ENCODE measurements around the gene ARHGEF19. TPM values are rescaled to one million over a fixed set of nuclear protein-coding genes. Genes with fewer than 3 reads are reported as not detected.
A peak's percentile ranks its signal among the peaks of the same experiment; 100 is the strongest.
"Not testable (repeated sequence)": the region's sequence is repeated elsewhere in the genome, so short reads cannot be mapped to it uniquely, and the experiment has no call there.

Gene ARHGEF19
- 10 to 100 TPM; 22.8 to 28.3 (median 26.5) TPM for polyA plus RNA-seq (ENCODE audit: insufficient read length in 3 of 3)
- long read RNA-seq, donor 1, partial matches to known transcripts = 0 of 1 reads
- long read RNA-seq, donor 1, other reads (novel, unspliced or antisense) = 0 of 1 reads
- long read RNA-seq, donor 2, partial matches to known transcripts = 0 of 3 reads
- long read RNA-seq, donor 2, other reads (novel, unspliced or antisense) = 0 of 3 reads
- long read RNA-seq, donor 3, partial matches to known transcripts = 0 of 4 reads
- long read RNA-seq, donor 3, other reads (novel, unspliced or antisense) = 0 of 4 reads
- long read RNA-seq, donor 4, partial matches to known transcripts = 0 of 2 reads
- long read RNA-seq, donor 4, other reads (novel, unspliced or antisense) = 0 of 2 reads
- long read RNA-seq, donor 5 = 0 reads
- long read RNA-seq, donor 6 = 0 reads
- long read RNA-seq, donor 7, partial matches to known transcripts = 0 of 3 reads
- long read RNA-seq, donor 7, other reads (novel, unspliced or antisense) = 0 of 3 reads
- long read RNA-seq, donor 8 = 0 reads
- long read RNA-seq, donor 9, partial matches to known transcripts = 14 of 16 reads
- long read RNA-seq, donor 9, other reads (novel, unspliced or antisense) = 0 of 16 reads
- long read RNA-seq, donor 10, partial matches to known transcripts = 0 of 1 reads
- long read RNA-seq, donor 10, other reads (novel, unspliced or antisense) = 0 of 1 reads
- long read RNA-seq, donor 11, partial matches to known transcripts = 0 of 1 reads
- long read RNA-seq, donor 11, other reads (novel, unspliced or antisense) = 0 of 1 reads
- long read RNA-seq, donor 12, partial matches to known transcripts = 12 of 13 reads
- long read RNA-seq, donor 12, other reads (novel, unspliced or antisense) = 0 of 13 reads
- long read RNA-seq, donor 13 = 0 reads
- long read RNA-seq, donor 14 = 0 reads
- long read RNA-seq, donor 15, partial matches to known transcripts = 0 of 1 reads
- long read RNA-seq, donor 15, other reads (novel, unspliced or antisense) = 0 of 1 reads
- long read RNA-seq, donor 16, partial matches to known transcripts = 0 of 4 reads
- long read RNA-seq, donor 16, other reads (novel, unspliced or antisense) = 0 of 4 reads

DNA sequence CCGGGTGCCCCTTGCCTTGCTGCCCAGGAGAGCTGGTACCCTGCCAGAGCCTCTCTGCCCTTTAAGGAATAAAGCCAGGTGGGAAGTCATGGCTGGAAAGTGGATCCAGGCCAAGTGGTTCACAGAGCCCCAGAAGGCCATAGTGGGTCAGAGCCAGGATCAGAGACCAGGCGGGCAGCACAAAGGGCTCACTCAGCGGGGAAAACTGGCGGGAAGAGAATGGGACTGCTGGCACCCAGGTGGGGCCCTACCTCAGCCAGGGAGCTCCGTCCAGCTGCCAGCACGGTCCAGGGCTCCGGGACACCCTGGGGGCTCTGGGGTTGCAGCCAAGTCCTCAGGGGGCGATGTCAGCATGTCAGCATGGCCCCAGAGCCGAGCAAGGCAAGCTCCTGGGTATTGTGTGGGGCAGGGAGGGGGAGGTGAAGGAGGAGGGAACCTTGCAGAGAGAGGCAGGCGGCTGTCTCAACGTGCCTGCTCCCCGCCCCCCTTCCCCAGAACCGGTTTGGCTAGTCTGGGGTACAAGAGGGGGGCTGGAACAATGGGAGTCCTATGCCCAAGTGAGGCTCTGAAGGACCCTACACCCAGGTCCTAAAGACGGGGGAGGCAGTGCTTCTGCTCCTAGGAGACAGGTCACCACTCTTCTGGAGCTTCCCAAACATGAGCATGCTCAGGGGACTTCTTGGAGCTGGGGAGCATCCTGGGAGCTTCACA is at the start of gene ARHGEF19:
ARHGEF19 (minus strand) TSS at position 402 of the 711 bp plus-strand sequence. CDS start 3,598 bp downstream, outside the sequence.
- DNase-seq = peak; percentile 70

DNA sequence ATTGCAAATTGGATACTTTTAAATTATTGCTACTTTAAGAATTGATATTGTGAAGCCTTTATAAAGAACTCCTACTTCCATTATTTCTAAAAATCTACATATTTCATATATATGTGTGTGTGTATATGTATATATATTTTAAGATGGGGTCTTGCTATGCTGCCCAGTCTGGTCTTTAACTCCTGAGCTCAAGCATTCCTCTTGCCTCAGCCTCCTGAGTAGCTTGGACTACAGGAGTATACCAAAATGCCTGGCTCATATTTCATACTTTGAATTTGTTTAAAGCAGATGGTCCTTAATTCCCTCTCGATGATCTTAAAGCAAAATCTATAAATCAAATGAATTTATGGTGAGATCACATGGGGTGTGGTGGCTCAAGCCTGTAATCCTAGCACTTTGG is 49.6 kb upstream of the ARHGEF19 start:
- DNase-seq = no peak

- DNase-seq = no peak
These were observed 48.4 kb upstream of the ARHGEF19 start for GRCh38 chr1:16260814-16261213.

DNA sequence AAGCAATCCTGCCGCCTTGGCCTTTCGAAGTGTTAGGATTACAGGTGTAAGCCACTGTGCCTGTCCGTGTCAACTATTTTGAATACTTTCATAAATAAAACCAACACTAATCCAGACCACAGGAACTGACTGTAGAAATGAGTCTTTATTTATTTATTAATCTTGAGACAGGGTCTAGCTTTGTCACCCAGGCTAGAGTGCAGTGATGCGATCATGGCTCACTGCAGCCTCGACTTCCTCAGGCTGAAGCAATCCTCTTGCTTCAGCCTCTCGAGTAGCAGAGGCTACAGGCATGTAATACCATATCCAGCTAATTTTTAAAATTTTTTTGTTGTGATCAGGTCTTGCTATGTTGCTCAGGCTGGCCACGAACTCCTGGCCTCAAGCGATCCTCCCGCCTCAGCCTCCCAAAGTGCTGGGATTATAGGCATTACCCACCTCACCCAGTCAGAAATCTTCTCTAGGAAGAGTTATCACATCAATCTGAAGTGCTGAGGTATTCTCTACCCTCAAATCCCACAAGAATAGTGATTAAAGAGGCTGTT is 46.2 kb upstream of the ARHGEF19 start:
- no peak for DNase-seq

GRCh38 chr1:16257968-16258367 is 45.5 kb upstream of the ARHGEF19 start:
- no peak for DNase-seq

DNA sequence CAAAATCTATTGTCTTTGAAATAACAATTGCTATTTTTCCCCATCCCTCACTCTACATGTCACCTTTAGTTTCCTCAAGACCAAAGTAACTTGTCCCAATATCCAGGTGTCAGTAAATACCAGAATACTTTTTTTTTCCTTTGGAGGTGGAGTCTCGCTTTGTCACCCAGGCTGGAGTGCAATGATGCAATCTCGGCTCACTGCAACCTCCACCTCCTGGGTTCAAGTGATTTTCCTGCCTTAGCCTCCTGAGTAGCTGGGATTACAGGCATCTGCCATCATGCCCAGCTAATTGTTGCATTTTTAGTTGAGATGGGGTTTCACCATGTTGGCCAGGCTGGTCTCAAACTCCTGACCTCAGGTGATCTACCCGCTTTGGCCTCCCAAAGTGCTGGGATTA is 45.1 kb upstream of the ARHGEF19 start:
- DNase-seq = not testable (repeated sequence)

GRCh38 chr1:16256478-16256877 is 44.0 kb upstream of the ARHGEF19 start:
- DNase-seq = no peak

DNA sequence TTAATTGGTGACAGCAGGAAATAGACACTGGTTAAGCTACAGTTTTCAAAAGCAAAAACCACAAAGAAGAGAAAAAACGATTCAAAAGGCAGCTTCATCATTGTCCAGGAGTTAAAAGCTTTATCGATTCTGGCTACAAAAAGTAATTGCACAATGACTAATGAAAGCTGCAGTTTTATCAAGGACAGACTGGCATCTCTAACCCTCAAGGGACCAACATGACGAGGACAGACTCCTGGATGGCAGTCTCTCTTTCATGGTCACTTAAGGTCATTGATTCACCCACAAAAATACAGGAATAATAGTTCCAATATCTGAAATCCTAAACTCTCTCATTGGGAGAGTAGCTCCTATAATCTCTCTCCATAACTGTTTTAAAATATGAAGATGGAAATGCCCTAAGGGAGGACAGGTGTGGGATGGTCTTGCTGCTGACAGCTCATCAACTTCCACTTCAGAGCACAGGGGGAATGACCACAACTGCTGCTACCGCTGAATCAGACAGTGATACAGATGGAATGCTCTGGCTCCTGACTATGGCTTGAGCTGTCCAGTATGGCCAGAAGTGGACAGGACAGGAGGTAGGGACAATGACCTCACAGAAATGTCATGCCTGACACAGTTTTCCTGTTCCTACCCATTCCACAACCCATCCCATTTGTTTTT is 41.9 kb upstream of the ARHGEF19 start:
- no peak for DNase-seq

DNA sequence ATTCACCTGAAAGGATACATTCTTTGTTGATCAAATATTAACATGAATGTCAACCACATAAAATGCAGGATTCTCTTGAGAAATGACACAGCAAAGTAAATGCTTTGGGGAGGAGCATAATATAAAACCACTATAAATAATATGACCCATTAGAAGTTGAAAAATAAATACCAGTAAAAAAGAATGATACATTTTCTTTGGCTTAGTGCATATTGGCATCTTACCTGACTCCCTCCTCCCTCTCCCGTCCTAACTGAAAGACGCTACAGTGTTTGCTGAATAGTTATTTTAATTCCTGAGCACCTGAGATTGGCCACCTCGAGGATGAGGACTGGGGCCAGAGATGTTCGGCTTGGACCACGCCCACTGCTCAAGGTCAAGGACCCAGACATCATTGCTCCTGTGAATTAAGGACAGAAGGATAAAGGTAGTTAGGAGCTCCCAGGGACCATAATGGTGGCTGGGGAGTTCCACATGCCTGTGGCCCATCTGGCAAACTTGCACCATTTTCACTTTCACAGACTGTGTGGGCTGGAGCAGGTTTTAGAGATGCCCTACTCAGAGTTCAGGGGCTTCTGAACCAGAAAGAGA is 41.0 kb upstream of the ARHGEF19 start:
- DNase-seq = no peak

DNA sequence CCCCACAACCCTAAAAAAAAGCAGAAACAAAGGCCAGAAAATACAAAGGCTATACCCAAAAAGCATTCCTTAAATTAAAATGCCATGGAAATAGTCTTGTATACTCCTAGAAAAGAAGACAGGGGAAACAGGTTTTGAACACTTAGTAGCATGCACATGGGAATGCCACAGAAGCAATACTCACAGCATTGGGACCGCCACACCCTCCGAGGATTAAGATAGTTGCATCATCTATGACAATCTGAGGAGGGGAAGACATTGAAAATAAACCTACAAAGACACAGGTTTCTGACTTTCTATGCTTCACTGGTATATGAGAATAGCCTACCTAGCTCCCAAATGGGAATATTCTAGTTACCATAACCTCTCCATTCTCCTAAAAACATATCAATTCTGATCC is 40.5 kb upstream of the ARHGEF19 start:
- no peak for DNase-seq

GRCh38 chr1:16251381-16251780 is 38.9 kb upstream of the ARHGEF19 start:
- DNase-seq = no peak

GRCh38 chr1:16250524-16251251 is 38.2 kb upstream of the ARHGEF19 start:
- DNase-seq = no peak

- DNase-seq = no peak
These were observed 37.3 kb upstream of the ARHGEF19 start for GRCh38 chr1:16249596-16250241.

DNA sequence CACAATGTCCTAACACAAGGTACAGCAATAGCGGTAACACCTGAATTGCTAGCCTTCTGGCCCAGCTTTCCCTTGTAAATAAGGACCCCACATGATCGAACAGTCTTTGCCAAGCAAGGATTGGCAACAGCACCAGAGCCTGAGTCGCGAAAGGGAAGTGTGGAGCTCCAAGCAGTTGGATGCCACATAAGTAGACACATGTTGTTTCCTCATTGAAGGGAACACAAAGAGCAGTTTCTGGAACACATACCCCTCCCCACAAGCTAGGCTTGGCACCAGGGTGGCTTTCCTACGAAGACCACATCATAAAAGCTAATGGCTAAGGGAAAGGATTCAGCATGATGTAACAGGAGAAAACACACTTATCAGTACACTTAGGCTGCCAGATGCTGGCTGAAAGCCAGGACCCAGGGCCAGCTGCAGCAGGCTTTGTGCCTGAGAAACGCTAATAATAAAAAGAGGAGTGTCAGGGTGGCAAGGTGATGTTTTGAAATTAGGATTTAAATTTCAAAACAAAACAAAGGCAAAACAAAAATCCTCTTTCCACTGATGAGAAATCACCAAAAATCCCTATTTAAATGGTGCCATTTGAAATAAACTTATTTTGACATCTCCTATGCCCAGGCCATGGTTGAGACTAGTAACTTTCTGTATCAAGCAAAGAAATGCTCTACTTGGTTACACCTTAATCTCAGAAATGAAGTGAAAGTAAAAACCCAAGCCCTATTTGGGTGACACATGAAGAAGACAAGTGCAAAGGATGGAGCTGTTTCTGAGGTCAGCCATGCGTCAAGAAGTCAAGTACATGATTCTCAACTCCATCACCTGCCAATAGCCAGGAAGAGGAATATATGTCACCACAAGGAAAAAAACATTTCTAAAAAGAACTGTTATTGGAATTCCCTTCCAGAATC is 36.4 kb upstream of the ARHGEF19 start:
- DNase-seq = no peak

DNA sequence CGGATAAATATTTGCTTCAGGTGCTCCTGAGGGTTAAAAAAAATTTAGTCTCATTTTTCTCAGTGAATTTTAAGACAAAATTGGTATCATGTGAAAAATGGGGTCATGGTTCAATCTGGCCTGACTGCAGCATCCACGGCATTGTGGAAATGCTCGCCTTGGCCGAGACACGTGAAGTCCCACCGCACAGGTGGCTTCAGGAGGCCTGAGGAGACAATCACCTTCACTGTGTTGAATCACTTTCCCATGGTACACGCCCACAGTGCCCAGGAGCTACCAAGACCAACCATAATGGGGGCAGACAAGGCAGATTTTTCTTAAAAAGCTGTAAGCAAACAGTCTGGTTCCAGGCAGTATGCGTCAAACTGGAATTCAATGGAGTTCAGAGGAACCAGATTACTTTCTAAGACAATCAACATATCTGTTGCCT is 35.6 kb upstream of the ARHGEF19 start:
- DNase-seq = no peak

GRCh38 chr1:16247441-16247840 is 35.0 kb upstream of the ARHGEF19 start:
- DNase-seq = no peak

GRCh38 chr1:16246961-16247360 is 34.5 kb upstream of the ARHGEF19 start:
- no peak for DNase-seq

DNA sequence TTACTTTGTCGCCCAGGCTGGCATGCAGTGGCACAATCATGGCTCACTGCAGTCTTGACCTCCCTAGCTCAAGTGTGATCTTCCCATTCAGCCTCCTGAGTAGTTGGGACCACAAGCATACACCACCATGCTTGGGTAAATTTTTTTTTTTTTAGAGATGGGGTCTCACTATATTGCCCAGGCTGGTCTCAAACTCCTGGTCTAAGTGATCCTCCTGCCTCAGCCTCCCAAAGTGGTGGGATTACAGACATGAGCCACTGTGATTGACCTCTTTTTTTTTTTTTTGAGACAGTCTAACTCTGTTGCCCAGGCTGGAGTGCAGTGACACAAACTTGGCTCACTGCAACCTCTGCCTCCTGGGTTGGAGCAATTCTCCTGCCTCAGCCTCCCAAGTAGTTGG is 33.8 kb upstream of the ARHGEF19 start:
- DNase-seq = not testable (repeated sequence)
